WTC11 (cell line): ENCODE measurements around the gene NECAB2. TPM values are rescaled to one million over a fixed set of nuclear protein-coding genes. Genes with fewer than 3 reads are reported as not detected.

ENCODE experiments used
- ATAC-seq: fragments of 200-7000 bp; cut with Tn5 transposase; 2 replicates; pipeline ENCODE4 v1.10.0; 2021; ENCODE audit warnings: mild to moderate bottlenecking, moderate library complexity
- CTCF ChIA-PET: fragments of 300-600 bp; sonication (Branson Sonifier 250); formaldehyde crosslinking; loops from one replicate; lab custom pipeline; 2021; ENCODE audit warnings: antibody characterized with exemption; lab: Charles Lee
- POLR2A ChIA-PET: fragments of 350-600 bp; sonication (Branson Sonifier 250); formaldehyde crosslinking; loops from one replicate; lab custom pipeline; 2021; ENCODE audit warnings: antibody characterized with exemption; lab: Charles Lee
- DNase-seq: peaks from one replicate; pipeline ENCODE4 v3.0.0; 2021; ENCODE audit warnings: low spot score
- H3K27ac Mint-ChIP-seq: 2 replicates; pipeline ENCODE4 v1.8.0; 2021; ENCODE audit warnings: mixed read lengths
- H3K27me3 Mint-ChIP-seq: 2 replicates; pipeline ENCODE4 v1.8.0; 2021; ENCODE audit warnings: low read depth, mild to moderate bottlenecking, moderate library complexity, mixed read lengths
- H3K36me3 Mint-ChIP-seq: 2 replicates; pipeline ENCODE4 v1.8.0; 2021; ENCODE audit warnings: mixed read lengths
- H3K4me1 Mint-ChIP-seq: 2 replicates; pipeline ENCODE4 v1.8.0; 2022; ENCODE audit warnings: mixed read lengths
- H3K4me3 Mint-ChIP-seq: 2 replicates; pipeline ENCODE4 v1.8.0; 2021; ENCODE audit warnings: mild to moderate bottlenecking, moderate library complexity, mixed read lengths
- H3K9me3 Mint-ChIP-seq: 2 replicates; pipeline ENCODE4 v1.8.0; 2021; ENCODE audit warnings: mixed read lengths
- ATF6 ChIP-seq: sonication (generic); formaldehyde crosslinking; IDR thresholded peaks from 2 replicates; pipeline ENCODE4 v1.8.1; 2023; ENCODE audit warnings: mild to moderate bottlenecking, missing genetic modification reagents
- CBFB ChIP-seq: sonication (generic); formaldehyde crosslinking; IDR thresholded peaks from 2 replicates; pipeline ENCODE4 v1.8.1; 2022; ENCODE audit warnings: mild to moderate bottlenecking, low read depth, missing genetic modification reagents
- ELF4 ChIP-seq: sonication (generic); formaldehyde crosslinking; IDR thresholded peaks from 2 replicates; pipeline ENCODE4 v1.8.1; 2022; ENCODE audit warnings: low read depth, mild to moderate bottlenecking, moderate library complexity, missing genetic modification reagents
- EMX1 ChIP-seq: fragments of 250-450 bp; sonication (Bioruptor Pico); IDR thresholded peaks from 2 replicates; pipeline ENCODE4 v1.8.0; 2021; ENCODE audit warnings: mild to moderate bottlenecking
- FOXJ3 ChIP-seq: sonication (generic); formaldehyde crosslinking; IDR thresholded peaks from 2 replicates; pipeline ENCODE4 v1.9.0; 2021; ENCODE audit warnings: missing genetic modification reagents, mild to moderate bottlenecking, borderline replicate concordance
- GTF2I ChIP-seq: fragments of 250-450 bp; sonication (Bioruptor Pico); conservative IDR thresholded peaks from 2 replicates; pipeline ENCODE4 v1.4.0; 2021; ENCODE audit warnings: mild to moderate bottlenecking
- HMGA2 ChIP-seq: fragments of 250-450 bp; sonication (Bioruptor Pico); IDR thresholded peaks from 2 replicates; pipeline ENCODE4 v1.4.0; 2021; ENCODE audit warnings: mild to moderate bottlenecking, moderate library complexity
- MXD4 ChIP-seq: fragments of 250-450 bp; sonication (Bioruptor Pico); IDR thresholded peaks from 2 replicates; pipeline ENCODE4 v1.8.0; 2021; ENCODE audit warnings: mild to moderate bottlenecking, moderate library complexity, borderline replicate concordance
- MYBL2 ChIP-seq: sonication (generic); formaldehyde crosslinking; IDR thresholded peaks from 2 replicates; pipeline ENCODE4 v1.8.1; 2023; ENCODE audit warnings: mild to moderate bottlenecking, moderate library complexity, missing genetic modification reagents
- NFYB ChIP-seq: sonication (generic); formaldehyde crosslinking; conservative IDR thresholded peaks from 2 replicates; pipeline ENCODE4 v1.8.0; 2022; ENCODE audit warnings: low read depth, missing genetic modification reagents
- SMAD3 ChIP-seq: sonication (generic); formaldehyde crosslinking; IDR thresholded peaks from 2 replicates; pipeline ENCODE4 v1.8.0; 2022; ENCODE audit warnings: missing genetic modification reagents, mild to moderate bottlenecking, borderline replicate concordance
- SOX15 ChIP-seq: fragments of 250-450 bp; sonication (Bioruptor Pico); IDR thresholded peaks from 2 replicates; pipeline ENCODE4 v1.9.0; 2021; ENCODE audit warnings: mild to moderate bottlenecking
- ZNF138 ChIP-seq: sonication (generic); formaldehyde crosslinking; conservative IDR thresholded peaks from 2 replicates; pipeline ENCODE4 v1.8.1; 2022; ENCODE audit warnings: mild to moderate bottlenecking, moderate library complexity, missing genetic modification reagents
- ZNF416 ChIP-seq: fragments of 250-450 bp; sonication (Bioruptor Pico); IDR thresholded peaks from 2 replicates; pipeline ENCODE4 v1.9.0; 2021; ENCODE audit warnings: mild to moderate bottlenecking, inconsistent platforms
- ZNF671 ChIP-seq: fragments of 250-450 bp; sonication (Bioruptor Pico); IDR thresholded peaks from 2 replicates; pipeline ENCODE4 v1.8.0; 2021; ENCODE audit warnings: mild to moderate bottlenecking
- total RNA-seq: library from RNA; stranded (reverse); gene quantifications from 3 replicates; pipeline ENCODE4 v1.2.3, GENCODE V29; 2021
- TF ChIP-seq, protein P1 (sequence below): sonication (generic); formaldehyde crosslinking; IDR thresholded peaks from 2 replicates; pipeline ENCODE4 v1.8.1; 2022; ENCODE audit warnings: mild to moderate bottlenecking, missing genetic modification reagents, moderate library complexity, borderline replicate concordance
- TF ChIP-seq, protein P2 (sequence below): fragments of 250-450 bp; sonication (Bioruptor Pico); IDR thresholded peaks from 2 replicates; pipeline ENCODE4 v1.9.0; 2021; ENCODE audit warnings: mild to moderate bottlenecking, borderline replicate concordance
- TF ChIP-seq, protein P3 (sequence below): fragments of 250-450 bp; sonication (Bioruptor Pico); IDR thresholded peaks from 2 replicates; pipeline ENCODE4 v1.9.0; 2021; ENCODE audit warnings: mild to moderate bottlenecking
- TF ChIP-seq, protein P4 (sequence below): sonication (generic); formaldehyde crosslinking; IDR thresholded peaks from 2 replicates; pipeline ENCODE4 v1.8.0; 2022; ENCODE audit warnings: mild to moderate bottlenecking, missing genetic modification reagents
- TF ChIP-seq, protein P5 (sequence below): sonication (generic); formaldehyde crosslinking; IDR thresholded peaks from 2 replicates; pipeline ENCODE4 v1.8.0; 2022; ENCODE audit warnings: missing genetic modification reagents

NECAB2 gene
- total RNA-seq, 1 experiment from 2014 or later: 2.9 TPM

GRCh38 chr16:83945587-83945986, 22.5 kb upstream of the NECAB2 start (continued):
- TF ChIP-seq ELF4 (CRISPR knock-in tag) (no peak), EMX1 (CRISPR knock-in tag) (no peak), SMAD3 (CRISPR knock-in tag) (no peak)

DNA sequence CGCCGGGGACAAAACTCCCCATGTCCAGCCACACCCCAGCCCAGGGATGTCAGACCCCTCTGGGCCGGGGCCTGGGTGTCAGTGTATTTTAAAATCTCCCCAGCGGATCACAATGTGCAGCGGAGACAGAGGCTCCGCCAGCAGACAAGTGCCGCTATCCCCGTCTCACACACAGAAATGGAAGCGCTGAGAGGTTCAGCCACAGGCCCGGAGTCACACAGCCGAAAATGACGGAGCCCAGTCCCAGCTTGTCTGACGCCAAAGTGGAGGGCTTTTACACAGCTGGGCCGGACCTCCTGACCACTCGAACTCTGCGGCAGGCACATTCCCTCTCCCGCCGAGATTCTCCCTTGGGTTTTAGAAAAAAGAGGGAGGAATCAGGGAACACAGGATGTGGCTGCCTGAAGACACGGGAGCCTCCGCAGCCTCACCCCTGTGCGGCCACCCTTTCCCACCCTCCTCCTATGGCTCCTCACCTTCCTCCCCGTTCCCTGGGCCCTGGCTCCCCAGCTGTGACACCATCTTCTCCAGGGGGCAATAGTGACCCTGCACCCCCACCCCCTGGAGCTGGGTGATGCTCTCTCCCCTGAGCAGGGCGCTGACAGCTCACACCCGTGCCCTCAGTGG, 21.8 kb upstream of the NECAB2 start:
- Mint-ChIP-seq H3K27ac (no peak overlapping the region), H3K27me3 (no peaks in the 10 kb centered on the region), H3K9me3 (peaks cover 4% of the 10 kb centered on the region; the same call in 1 of the 2 replicates), H3K4me1 (no peaks in the 10 kb centered on the region), H3K4me3 (no peak overlapping the region), H3K36me3 (no peaks in the 10 kb centered on the region)
- TF ChIP-seq ZNF416 (CRISPR knock-in tag): no peak
- no peak for TF ChIP-seq FOXJ3 (CRISPR knock-in tag)
- TF ChIP-seq, protein P1, sequence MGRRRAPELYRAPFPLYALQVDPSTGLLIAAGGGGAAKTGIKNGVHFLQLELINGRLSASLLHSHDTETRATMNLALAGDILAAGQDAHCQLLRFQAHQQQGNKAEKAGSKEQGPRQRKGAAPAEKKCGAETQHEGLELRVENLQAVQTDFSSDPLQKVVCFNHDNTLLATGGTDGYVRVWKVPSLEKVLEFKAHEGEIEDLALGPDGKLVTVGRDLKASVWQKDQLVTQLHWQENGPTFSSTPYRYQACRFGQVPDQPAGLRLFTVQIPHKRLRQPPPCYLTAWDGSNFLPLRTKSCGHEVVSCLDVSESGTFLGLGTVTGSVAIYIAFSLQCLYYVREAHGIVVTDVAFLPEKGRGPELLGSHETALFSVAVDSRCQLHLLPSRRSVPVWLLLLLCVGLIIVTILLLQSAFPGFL (CRISPR knock-in tag): no peak
- TF ChIP-seq, protein P2, sequence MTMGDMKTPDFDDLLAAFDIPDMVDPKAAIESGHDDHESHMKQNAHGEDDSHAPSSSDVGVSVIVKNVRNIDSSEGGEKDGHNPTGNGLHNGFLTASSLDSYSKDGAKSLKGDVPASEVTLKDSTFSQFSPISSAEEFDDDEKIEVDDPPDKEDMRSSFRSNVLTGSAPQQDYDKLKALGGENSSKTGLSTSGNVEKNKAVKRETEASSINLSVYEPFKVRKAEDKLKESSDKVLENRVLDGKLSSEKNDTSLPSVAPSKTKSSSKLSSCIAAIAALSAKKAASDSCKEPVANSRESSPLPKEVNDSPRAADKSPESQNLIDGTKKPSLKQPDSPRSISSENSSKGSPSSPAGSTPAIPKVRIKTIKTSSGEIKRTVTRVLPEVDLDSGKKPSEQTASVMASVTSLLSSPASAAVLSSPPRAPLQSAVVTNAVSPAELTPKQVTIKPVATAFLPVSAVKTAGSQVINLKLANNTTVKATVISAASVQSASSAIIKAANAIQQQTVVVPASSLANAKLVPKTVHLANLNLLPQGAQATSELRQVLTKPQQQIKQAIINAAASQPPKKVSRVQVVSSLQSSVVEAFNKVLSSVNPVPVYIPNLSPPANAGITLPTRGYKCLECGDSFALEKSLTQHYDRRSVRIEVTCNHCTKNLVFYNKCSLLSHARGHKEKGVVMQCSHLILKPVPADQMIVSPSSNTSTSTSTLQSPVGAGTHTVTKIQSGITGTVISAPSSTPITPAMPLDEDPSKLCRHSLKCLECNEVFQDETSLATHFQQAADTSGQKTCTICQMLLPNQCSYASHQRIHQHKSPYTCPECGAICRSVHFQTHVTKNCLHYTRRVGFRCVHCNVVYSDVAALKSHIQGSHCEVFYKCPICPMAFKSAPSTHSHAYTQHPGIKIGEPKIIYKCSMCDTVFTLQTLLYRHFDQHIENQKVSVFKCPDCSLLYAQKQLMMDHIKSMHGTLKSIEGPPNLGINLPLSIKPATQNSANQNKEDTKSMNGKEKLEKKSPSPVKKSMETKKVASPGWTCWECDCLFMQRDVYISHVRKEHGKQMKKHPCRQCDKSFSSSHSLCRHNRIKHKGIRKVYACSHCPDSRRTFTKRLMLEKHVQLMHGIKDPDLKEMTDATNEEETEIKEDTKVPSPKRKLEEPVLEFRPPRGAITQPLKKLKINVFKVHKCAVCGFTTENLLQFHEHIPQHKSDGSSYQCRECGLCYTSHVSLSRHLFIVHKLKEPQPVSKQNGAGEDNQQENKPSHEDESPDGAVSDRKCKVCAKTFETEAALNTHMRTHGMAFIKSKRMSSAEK: no peak
- no peak for TF ChIP-seq GTF2I (CRISPR knock-in tag)
- no peak for TF ChIP-seq HMGA2 (CRISPR knock-in tag)
- no peak for TF ChIP-seq ATF6 (CRISPR knock-in tag)
- TF ChIP-seq MYBL2: no peak
- no peak for TF ChIP-seq SMAD3 (CRISPR knock-in tag)
- TF ChIP-seq SOX15: no peak
- no peak for TF ChIP-seq NFYB (CRISPR knock-in tag)
- TF ChIP-seq ZNF671 (CRISPR knock-in tag): no peak
- TF ChIP-seq, protein P3, sequence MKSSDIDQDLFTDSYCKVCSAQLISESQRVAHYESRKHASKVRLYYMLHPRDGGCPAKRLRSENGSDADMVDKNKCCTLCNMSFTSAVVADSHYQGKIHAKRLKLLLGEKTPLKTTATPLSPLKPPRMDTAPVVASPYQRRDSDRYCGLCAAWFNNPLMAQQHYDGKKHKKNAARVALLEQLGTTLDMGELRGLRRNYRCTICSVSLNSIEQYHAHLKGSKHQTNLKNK (CRISPR knock-in tag): no peak
- no peak for TF ChIP-seq CBFB (CRISPR knock-in tag)
- TF ChIP-seq MXD4 (CRISPR knock-in tag): no peak
- TF ChIP-seq, protein P4, sequence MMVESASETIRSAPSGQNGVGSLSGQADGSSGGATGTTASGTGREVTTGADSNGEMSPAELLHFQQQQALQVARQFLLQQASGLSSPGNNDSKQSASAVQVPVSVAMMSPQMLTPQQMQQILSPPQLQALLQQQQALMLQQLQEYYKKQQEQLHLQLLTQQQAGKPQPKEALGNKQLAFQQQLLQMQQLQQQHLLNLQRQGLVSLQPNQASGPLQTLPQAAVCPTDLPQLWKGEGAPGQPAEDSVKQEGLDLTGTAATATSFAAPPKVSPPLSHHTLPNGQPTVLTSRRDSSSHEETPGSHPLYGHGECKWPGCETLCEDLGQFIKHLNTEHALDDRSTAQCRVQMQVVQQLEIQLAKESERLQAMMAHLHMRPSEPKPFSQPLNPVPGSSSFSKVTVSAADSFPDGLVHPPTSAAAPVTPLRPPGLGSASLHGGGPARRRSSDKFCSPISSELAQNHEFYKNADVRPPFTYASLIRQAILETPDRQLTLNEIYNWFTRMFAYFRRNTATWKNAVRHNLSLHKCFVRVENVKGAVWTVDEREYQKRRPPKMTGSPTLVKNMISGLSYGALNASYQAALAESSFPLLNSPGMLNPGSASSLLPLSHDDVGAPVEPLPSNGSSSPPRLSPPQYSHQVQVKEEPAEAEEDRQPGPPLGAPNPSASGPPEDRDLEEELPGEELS (CRISPR knock-in tag): no peak
- TF ChIP-seq ZNF138 (CRISPR knock-in tag): no peak
- TF ChIP-seq, protein P5, sequence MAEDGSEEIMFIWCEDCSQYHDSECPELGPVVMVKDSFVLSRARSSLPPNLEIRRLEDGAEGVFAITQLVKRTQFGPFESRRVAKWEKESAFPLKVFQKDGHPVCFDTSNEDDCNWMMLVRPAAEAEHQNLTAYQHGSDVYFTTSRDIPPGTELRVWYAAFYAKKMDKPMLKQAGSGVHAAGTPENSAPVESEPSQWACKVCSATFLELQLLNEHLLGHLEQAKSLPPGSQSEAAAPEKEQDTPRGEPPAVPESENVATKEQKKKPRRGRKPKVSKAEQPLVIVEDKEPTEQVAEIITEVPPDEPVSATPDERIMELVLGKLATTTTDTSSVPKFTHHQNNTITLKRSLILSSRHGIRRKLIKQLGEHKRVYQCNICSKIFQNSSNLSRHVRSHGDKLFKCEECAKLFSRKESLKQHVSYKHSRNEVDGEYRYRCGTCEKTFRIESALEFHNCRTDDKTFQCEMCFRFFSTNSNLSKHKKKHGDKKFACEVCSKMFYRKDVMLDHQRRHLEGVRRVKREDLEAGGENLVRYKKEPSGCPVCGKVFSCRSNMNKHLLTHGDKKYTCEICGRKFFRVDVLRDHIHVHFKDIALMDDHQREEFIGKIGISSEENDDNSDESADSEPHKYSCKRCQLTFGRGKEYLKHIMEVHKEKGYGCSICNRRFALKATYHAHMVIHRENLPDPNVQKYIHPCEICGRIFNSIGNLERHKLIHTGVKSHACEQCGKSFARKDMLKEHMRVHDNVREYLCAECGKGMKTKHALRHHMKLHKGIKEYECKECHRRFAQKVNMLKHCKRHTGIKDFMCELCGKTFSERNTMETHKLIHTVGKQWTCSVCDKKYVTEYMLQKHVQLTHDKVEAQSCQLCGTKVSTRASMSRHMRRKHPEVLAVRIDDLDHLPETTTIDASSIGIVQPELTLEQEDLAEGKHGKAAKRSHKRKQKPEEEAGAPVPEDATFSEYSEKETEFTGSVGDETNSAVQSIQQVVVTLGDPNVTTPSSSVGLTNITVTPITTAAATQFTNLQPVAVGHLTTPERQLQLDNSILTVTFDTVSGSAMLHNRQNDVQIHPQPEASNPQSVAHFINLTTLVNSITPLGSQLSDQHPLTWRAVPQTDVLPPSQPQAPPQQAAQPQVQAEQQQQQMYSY (CRISPR knock-in tag): no peak
- DNase-seq: no peak
- ATAC-seq: no peak; the same call in 1 of the 2 replicates
- CTCF ChIA-PET: interaction anchor here (1.7 kb wide), 1 partner anchor 10 kb away, joined by 9 read pairs; no protein-coding TSS in a partner anchor
- POLR2A ChIA-PET: no interaction called here
